Measurements from ENCODE around the gene CYP46A1. TPM values are rescaled to one million over a fixed set of nuclear protein-coding genes. Genes with fewer than 3 reads are reported as not detected.

The CYP46A1 gene
- total and polyA plus RNA-seq, 2 donors (not counting 1 experiment from before 2014, with no cell fraction given) = 0.27 to 0.28 TPM

GRCh38 chr14:99731547-99732435 is 47.7 kb downstream of the CYP46A1 start:
- Mint-ChIP-seq H3K27me3 (peaks cover 45% of the 10 kb centered on the region), H3K4me3 (no peak overlapping the region), H3K9me3 (ENCODE audit: insufficient read depth) (no peaks in the 10 kb centered on the region), H3K4me1 (peaks cover 2% of the 10 kb centered on the region), H3K27ac (no peak overlapping the region)
- Histone ChIP-seq H3K79me2 (ENCODE audit: control insufficient read depth, insufficient read depth, low read length) (no peaks in the 10 kb centered on the region), H3K9ac (ENCODE audit: low read length) (no peak overlapping the region), H2AFZ (ENCODE audit: insufficient read depth, low read depth, low read length, poor library complexity, severe bottlenecking) (no peak overlapping the region), H3K27ac (ENCODE audit: low read length in 2 of 2) (no peak overlapping the region), H3K27me3 (replicated peaks in 1 of 4; ENCODE audit: control extremely low read depth in 1 of 4, control insufficient read depth in 3 of 4, insufficient read depth in 4 of 4, low read length in 3 of 4) (peaks cover 0 to 35% (median 6%) of the 10 kb centered on the region in 4 experiments), H3K9me3 (ENCODE audit: control extremely low read depth in 1 of 3, control insufficient read depth in 2 of 3, insufficient read depth in 1 of 3, low read length in 2 of 3) (no peaks in the 10 kb centered on the region), H3K4me1 (ENCODE audit: control insufficient read depth in 2 of 2, insufficient read depth in 2 of 2, low read length in 2 of 2) (peaks cover 0 to 3% of the 10 kb centered on the region in 2 donors), H3K36me3 (replicated peaks in 1 of 2; ENCODE audit: control extremely low read depth in 1 of 2, control insufficient read depth in 1 of 2, extremely low read depth in 1 of 2, insufficient read depth in 2 of 2, low read length in 1 of 2) (no peaks in the 10 kb centered on the region), H3K4me2 (replicated peaks; ENCODE audit: low read depth, low read length, poor library complexity, severe bottlenecking) (no peak overlapping the region), H3K4me3 (ENCODE audit: control extremely low read depth in 1 of 5, extremely low read depth in 1 of 5, insufficient read depth in 1 of 5, low read depth in 2 of 5, low read length in 4 of 5) (no peak overlapping the region), H4K20me1 (ENCODE audit: control insufficient read depth, insufficient read depth, low read length, poor library complexity, severe bottlenecking) (no peaks in the 10 kb centered on the region)
- ChIA-PET CTCF (no interaction called here), POLR2A (no interaction called here)
- no peak for TF ChIP-seq EZH2 (IDR thresholded peaks at IDR 0.05; ENCODE audit: borderline replicate concordance, insufficient read depth, low read depth, low read length, poor library complexity, severe bottlenecking)
- TF ChIP-seq CTCF (IDR thresholded peaks at IDR 0.05) = no peak
- intact Hi-C loops (cut with micrococcal nuclease) = no loop called here
- WGBS (ENCODE audit: insufficient coverage) = 92% methylated on average over 32 of the region's 32 CpGs
- no peak for DNase-seq
- ATAC-seq (ENCODE audit: low read depth) = no peak

All from B cell (primary cell).